Measurements from ENCODE around the gene CENPP. TPM values are rescaled to one million over a fixed set of nuclear protein-coding genes. Genes with fewer than 3 reads are reported as not detected.

CENPP gene
- total RNA-seq, 1 experiment from 2014 or later, result 14.3 TPM

DNA sequence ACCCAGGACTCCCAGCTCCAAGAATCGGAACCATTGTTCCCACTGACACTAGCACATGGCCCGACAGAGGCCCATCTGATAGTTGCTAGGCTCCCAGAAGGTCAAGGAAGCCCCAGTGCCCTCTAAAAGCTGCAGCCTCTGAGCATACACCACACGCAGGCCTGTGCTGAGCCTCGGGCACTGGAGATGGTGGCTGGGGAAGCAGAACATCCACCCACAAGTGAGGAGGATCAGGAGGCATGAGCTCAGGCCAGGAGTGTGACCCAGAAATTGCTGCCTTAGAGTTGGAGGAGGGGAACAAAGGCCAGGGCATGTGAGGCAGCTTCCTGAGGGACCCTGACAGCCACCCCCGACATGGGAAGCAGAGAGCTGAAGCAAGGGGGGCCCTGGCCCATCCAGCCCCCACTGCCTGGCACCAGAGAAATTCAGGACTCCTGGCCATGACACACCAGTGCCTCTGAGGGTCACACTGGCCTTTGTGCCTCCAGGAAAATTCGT lies 322.8 kb downstream of the CENPP start:
- Mint-ChIP-seq H3K4me1 (no peaks in the 10 kb centered on the region), H3K27ac (peak overlapping the region; percentile 8; the same call in 1 of the 2 replicates), H3K36me3 (peaks cover 55% of the 10 kb centered on the region), H3K9me3 (no peaks in the 10 kb centered on the region), H3K27me3 (ENCODE audit: low read depth) (no peaks in the 10 kb centered on the region), H3K4me3 (no peak overlapping the region)
- no peak for DNase-seq (ENCODE audit: low spot score)
- ChIA-PET CTCF (interaction anchor here (0.7 to 1.7 kb wide), 4 partner anchors 9 to 146 kb away, joined by 3 to 7 read pairs (median 5); no protein-coding TSS in a partner anchor), POLR2A (no interaction called here)
- ATAC-seq, result no peak
- TF ChIP-seq, protein P1, sequence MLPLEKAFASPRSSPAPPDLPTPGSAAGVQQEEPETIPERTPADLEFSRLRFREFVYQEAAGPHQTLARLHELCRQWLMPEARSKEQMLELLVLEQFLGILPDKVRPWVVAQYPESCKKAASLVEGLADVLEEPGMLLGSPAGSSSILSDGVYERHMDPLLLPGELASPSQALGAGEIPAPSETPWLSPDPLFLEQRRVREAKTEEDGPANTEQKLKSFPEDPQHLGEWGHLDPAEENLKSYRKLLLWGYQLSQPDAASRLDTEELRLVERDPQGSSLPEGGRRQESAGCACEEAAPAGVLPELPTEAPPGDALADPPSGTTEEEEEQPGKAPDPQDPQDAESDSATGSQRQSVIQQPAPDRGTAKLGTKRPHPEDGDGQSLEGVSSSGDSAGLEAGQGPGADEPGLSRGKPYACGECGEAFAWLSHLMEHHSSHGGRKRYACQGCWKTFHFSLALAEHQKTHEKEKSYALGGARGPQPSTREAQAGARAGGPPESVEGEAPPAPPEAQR (CRISPR knock-in tag; IDR thresholded peaks at IDR 0.05), result no peak
- TF ChIP-seq, protein P2, sequence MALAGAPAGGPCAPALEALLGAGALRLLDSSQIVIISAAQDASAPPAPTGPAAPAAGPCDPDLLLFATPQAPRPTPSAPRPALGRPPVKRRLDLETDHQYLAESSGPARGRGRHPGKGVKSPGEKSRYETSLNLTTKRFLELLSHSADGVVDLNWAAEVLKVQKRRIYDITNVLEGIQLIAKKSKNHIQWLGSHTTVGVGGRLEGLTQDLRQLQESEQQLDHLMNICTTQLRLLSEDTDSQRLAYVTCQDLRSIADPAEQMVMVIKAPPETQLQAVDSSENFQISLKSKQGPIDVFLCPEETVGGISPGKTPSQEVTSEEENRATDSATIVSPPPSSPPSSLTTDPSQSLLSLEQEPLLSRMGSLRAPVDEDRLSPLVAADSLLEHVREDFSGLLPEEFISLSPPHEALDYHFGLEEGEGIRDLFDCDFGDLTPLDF (CRISPR knock-in tag; IDR thresholded peaks at IDR 0.05), result no peak
- TF ChIP-seq, protein P3, sequence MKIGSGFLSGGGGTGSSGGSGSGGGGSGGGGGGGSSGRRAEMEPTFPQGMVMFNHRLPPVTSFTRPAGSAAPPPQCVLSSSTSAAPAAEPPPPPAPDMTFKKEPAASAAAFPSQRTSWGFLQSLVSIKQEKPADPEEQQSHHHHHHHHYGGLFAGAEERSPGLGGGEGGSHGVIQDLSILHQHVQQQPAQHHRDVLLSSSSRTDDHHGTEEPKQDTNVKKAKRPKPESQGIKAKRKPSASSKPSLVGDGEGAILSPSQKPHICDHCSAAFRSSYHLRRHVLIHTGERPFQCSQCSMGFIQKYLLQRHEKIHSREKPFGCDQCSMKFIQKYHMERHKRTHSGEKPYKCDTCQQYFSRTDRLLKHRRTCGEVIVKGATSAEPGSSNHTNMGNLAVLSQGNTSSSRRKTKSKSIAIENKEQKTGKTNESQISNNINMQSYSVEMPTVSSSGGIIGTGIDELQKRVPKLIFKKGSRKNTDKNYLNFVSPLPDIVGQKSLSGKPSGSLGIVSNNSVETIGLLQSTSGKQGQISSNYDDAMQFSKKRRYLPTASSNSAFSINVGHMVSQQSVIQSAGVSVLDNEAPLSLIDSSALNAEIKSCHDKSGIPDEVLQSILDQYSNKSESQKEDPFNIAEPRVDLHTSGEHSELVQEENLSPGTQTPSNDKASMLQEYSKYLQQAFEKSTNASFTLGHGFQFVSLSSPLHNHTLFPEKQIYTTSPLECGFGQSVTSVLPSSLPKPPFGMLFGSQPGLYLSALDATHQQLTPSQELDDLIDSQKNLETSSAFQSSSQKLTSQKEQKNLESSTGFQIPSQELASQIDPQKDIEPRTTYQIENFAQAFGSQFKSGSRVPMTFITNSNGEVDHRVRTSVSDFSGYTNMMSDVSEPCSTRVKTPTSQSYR (CRISPR knock-in tag; IDR thresholded peaks at IDR 0.05), result no peak
- TF ChIP-seq SMAD4 (CRISPR knock-in tag; IDR thresholded peaks at IDR 0.05), result no peak

DNA sequence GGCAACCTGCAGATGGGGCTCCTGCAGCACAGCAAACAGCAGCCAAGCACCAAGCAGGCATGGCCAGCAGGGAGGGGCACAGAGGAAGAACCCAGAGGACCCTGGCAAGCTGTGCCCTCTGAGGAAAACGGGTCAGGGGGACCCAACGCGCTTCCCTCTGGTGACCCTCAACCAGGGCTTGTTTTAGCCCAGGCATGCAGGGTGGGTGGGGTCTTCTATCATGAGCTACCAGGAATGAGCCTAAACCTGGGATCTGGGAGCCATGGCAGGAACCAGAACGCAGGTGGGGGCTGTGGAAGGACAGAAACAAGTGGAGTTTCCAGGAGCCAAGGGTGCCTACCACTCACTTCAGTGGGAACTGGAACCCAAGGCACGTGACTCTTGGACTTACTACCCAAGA lies 323.3 kb downstream of the CENPP start:
- no peak for ATAC-seq
- ChIA-PET CTCF (interaction anchor here (0.7 to 1.7 kb wide), 4 partner anchors 9 to 145 kb away, joined by 3 to 7 read pairs (median 5); no protein-coding TSS in a partner anchor), POLR2A (no interaction called here)
- Mint-ChIP-seq H3K36me3 (peaks cover 52% of the 10 kb centered on the region), H3K4me3 (no peak overlapping the region), H3K9me3 (no peaks in the 10 kb centered on the region), H3K4me1 (no peaks in the 10 kb centered on the region), H3K27ac (no peak overlapping the region), H3K27me3 (ENCODE audit: low read depth) (no peaks in the 10 kb centered on the region)
- no peak for DNase-seq (ENCODE audit: low spot score)
- no peak for TF ChIP-seq EMX1 (CRISPR knock-in tag; IDR thresholded peaks at IDR 0.05)
- TF ChIP-seq ZNF232 (CRISPR knock-in tag; IDR thresholded peaks at IDR 0.05), result no peak
- no peak for TF ChIP-seq RELA (CRISPR knock-in tag; IDR thresholded peaks at IDR 0.05; ENCODE audit: borderline replicate concordance)
- TF ChIP-seq, protein P4, sequence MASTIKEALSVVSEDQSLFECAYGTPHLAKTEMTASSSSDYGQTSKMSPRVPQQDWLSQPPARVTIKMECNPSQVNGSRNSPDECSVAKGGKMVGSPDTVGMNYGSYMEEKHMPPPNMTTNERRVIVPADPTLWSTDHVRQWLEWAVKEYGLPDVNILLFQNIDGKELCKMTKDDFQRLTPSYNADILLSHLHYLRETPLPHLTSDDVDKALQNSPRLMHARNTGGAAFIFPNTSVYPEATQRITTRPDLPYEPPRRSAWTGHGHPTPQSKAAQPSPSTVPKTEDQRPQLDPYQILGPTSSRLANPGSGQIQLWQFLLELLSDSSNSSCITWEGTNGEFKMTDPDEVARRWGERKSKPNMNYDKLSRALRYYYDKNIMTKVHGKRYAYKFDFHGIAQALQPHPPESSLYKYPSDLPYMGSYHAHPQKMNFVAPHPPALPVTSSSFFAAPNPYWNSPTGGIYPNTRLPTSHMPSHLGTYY (CRISPR knock-in tag; IDR thresholded peaks at IDR 0.05), result no peak
- no peak for TF ChIP-seq MXD4 (CRISPR knock-in tag; IDR thresholded peaks at IDR 0.05; ENCODE audit: borderline replicate concordance)
- no peak for TF ChIP-seq SOX15 (CRISPR knock-in tag; IDR thresholded peaks at IDR 0.05)
- TF ChIP-seq, protein P5, sequence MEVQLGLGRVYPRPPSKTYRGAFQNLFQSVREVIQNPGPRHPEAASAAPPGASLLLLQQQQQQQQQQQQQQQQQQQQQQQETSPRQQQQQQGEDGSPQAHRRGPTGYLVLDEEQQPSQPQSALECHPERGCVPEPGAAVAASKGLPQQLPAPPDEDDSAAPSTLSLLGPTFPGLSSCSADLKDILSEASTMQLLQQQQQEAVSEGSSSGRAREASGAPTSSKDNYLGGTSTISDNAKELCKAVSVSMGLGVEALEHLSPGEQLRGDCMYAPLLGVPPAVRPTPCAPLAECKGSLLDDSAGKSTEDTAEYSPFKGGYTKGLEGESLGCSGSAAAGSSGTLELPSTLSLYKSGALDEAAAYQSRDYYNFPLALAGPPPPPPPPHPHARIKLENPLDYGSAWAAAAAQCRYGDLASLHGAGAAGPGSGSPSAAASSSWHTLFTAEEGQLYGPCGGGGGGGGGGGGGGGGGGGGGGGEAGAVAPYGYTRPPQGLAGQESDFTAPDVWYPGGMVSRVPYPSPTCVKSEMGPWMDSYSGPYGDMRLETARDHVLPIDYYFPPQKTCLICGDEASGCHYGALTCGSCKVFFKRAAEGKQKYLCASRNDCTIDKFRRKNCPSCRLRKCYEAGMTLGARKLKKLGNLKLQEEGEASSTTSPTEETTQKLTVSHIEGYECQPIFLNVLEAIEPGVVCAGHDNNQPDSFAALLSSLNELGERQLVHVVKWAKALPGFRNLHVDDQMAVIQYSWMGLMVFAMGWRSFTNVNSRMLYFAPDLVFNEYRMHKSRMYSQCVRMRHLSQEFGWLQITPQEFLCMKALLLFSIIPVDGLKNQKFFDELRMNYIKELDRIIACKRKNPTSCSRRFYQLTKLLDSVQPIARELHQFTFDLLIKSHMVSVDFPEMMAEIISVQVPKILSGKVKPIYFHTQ (CRISPR knock-in tag; IDR thresholded peaks at IDR 0.05), result no peak
- TF ChIP-seq NR3C1 (CRISPR knock-in tag; conservative IDR thresholded peaks at IDR 0.05; ENCODE audit: low read depth), result no peak
- TF ChIP-seq, protein P6, sequence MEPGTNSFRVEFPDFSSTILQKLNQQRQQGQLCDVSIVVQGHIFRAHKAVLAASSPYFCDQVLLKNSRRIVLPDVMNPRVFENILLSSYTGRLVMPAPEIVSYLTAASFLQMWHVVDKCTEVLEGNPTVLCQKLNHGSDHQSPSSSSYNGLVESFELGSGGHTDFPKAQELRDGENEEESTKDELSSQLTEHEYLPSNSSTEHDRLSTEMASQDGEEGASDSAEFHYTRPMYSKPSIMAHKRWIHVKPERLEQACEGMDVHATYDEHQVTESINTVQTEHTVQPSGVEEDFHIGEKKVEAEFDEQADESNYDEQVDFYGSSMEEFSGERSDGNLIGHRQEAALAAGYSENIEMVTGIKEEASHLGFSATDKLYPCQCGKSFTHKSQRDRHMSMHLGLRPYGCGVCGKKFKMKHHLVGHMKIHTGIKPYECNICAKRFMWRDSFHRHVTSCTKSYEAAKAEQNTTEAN (CRISPR knock-in tag; IDR thresholded peaks at IDR 0.05), result no peak
- TF ChIP-seq ATF1 (CRISPR knock-in tag; IDR thresholded peaks at IDR 0.05), result no peak
- no peak for TF ChIP-seq GABPB1 (CRISPR knock-in tag; IDR thresholded peaks at IDR 0.05)
- TF ChIP-seq, protein P7, sequence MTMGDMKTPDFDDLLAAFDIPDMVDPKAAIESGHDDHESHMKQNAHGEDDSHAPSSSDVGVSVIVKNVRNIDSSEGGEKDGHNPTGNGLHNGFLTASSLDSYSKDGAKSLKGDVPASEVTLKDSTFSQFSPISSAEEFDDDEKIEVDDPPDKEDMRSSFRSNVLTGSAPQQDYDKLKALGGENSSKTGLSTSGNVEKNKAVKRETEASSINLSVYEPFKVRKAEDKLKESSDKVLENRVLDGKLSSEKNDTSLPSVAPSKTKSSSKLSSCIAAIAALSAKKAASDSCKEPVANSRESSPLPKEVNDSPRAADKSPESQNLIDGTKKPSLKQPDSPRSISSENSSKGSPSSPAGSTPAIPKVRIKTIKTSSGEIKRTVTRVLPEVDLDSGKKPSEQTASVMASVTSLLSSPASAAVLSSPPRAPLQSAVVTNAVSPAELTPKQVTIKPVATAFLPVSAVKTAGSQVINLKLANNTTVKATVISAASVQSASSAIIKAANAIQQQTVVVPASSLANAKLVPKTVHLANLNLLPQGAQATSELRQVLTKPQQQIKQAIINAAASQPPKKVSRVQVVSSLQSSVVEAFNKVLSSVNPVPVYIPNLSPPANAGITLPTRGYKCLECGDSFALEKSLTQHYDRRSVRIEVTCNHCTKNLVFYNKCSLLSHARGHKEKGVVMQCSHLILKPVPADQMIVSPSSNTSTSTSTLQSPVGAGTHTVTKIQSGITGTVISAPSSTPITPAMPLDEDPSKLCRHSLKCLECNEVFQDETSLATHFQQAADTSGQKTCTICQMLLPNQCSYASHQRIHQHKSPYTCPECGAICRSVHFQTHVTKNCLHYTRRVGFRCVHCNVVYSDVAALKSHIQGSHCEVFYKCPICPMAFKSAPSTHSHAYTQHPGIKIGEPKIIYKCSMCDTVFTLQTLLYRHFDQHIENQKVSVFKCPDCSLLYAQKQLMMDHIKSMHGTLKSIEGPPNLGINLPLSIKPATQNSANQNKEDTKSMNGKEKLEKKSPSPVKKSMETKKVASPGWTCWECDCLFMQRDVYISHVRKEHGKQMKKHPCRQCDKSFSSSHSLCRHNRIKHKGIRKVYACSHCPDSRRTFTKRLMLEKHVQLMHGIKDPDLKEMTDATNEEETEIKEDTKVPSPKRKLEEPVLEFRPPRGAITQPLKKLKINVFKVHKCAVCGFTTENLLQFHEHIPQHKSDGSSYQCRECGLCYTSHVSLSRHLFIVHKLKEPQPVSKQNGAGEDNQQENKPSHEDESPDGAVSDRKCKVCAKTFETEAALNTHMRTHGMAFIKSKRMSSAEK (CRISPR knock-in tag; IDR thresholded peaks at IDR 0.05; ENCODE audit: borderline replicate concordance), result no peak
- TF ChIP-seq ZNF416 (CRISPR knock-in tag; IDR thresholded peaks at IDR 0.05), result no peak
- no peak for TF ChIP-seq SMAD3 (CRISPR knock-in tag; IDR thresholded peaks at IDR 0.05; ENCODE audit: borderline replicate concordance)
- no peak for TF ChIP-seq PRRX2 (CRISPR knock-in tag; IDR thresholded peaks at IDR 0.05)
- TF ChIP-seq ZNF138 (CRISPR knock-in tag; conservative IDR thresholded peaks at IDR 0.05), result no peak
